SH-SY5Y (cell line): ENCODE results near the gene PHACTR3.

Source experiments
- GATA2 ChIP-seq: IDR thresholded peaks from 2 replicates; pipeline ENCODE4 v1.6.1; 2011; ENCODE audit warnings: mild to moderate bottlenecking, low read depth, low read length
- GATA3 ChIP-seq: IDR thresholded peaks from 2 replicates; pipeline ENCODE4 v1.6.1; 2011; ENCODE audit warnings: low read depth, mild to moderate bottlenecking, low read length, moderate library complexity

The PHACTR3 gene

GRCh38 chr20:59811681-59812171 is 207.4 kb downstream of the PHACTR3 start:
- TF ChIP-seq GATA3: no peak
- no peak for TF ChIP-seq GATA2

GRCh38 chr20:59812286-59813125 is 208.2 kb downstream of the PHACTR3 start:
- TF ChIP-seq GATA3 (no peak), GATA2 (no peak)

- TF ChIP-seq GATA2 (no peak), GATA3 (no peak)
Observed at GRCh38 chr20:59813126-59813947, 209.0 kb downstream of the PHACTR3 start.

- no peak for TF ChIP-seq GATA3
Observed at GRCh38 chr20:59813948-59814839, 209.9 kb downstream of the PHACTR3 start.

- no peak for TF ChIP-seq GATA3
- TF ChIP-seq GATA2: no peak
Observed at GRCh38 chr20:59814840-59815340, 210.6 kb downstream of the PHACTR3 start.

- TF ChIP-seq GATA2 (no peak), GATA3 (no peak)
Observed at GRCh38 chr20:59816146-59816738, 211.9 kb downstream of the PHACTR3 start.

GRCh38 chr20:59817406-59817805 is 213.1 kb downstream of the PHACTR3 start:
- TF ChIP-seq GATA2 (no peak), GATA3 (no peak)

- TF ChIP-seq GATA3 (no peak), GATA2 (no peak)
Observed at GRCh38 chr20:59817846-59818615, 213.7 kb downstream of the PHACTR3 start.

GRCh38 chr20:59818911-59819310 is 214.6 kb downstream of the PHACTR3 start:
- TF ChIP-seq GATA2: no peak
- no peak for TF ChIP-seq GATA3

- TF ChIP-seq GATA2 (no peak), GATA3 (no peak)
Observed at GRCh38 chr20:59819496-59820203, 215.3 kb downstream of the PHACTR3 start.

GRCh38 chr20:59820204-59821041 is 216.1 kb downstream of the PHACTR3 start:
- TF ChIP-seq GATA3: no peak
- no peak for TF ChIP-seq GATA2
